ENCODE measurements around the gene USB1.
A peak's percentile ranks its signal among the peaks of the same experiment; 100 is the strongest.
"Not testable (repeated sequence)": the region's sequence is repeated elsewhere in the genome, so short reads cannot be mapped to it uniquely, and the experiment has no call there.

USB1 gene

GRCh38 chr16:57970319-57970718 is 30.9 kb upstream of the USB1 start:
- DNase-seq, result no peak

DNA sequence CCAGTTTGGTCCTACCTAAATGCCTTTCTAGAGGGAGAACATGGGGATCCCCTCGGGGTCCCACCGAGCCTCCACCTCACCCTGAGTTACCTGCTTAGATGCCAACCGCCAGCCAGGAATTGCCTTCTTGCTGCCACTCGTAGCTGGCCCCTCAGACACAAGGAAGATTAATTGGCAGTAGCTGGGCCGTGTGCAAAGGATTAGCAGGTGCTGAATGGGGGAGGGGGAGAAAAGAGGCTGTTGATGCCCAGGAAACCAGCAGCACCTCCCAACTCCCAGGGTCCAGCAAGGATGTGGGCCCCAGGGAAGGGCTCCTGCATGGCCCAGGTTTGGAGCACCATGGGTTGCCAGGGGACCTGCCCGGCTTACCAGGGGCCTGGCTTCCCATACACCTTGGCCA is 30.2 kb upstream of the USB1 start, which contains the start of gene CNGB1:
Gene CNGB1 (minus strand): TSS at position 159 of the 400 bp plus-strand sequence. CDS start 3,842 bp downstream, outside the sequence.
- no peak for DNase-seq

GRCh38 chr16:57971848-57972247 is 29.4 kb upstream of the USB1 start:
- no peak for DNase-seq

- no peak for DNase-seq
Measured at GRCh38 chr16:57972306-57972705, 28.9 kb upstream of the USB1 start.

DNA sequence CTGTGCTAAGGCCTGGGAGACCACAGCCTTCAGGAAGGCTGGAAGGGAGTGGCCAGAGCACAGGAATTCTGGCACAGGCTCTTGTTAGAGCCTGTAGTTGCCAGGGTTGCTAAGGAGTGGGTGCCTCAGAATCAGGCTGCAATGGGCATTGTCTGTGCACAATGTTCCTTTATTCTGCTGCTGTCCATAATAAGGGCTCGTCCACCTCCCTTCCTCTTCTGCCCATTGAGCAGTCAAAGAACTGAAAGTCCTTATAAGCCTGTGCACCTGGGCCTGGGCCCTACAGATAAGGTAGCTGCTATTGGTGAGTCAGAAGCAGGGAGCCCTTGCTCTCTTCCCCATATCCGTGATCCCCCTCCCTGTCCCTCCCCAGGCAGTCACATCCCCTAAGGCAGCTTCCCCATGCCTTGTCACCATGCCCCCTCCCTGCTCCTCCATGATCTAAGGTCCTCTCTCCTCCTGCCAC is 24.8 kb upstream of the USB1 start:
- DNase-seq, result no peak

DNA sequence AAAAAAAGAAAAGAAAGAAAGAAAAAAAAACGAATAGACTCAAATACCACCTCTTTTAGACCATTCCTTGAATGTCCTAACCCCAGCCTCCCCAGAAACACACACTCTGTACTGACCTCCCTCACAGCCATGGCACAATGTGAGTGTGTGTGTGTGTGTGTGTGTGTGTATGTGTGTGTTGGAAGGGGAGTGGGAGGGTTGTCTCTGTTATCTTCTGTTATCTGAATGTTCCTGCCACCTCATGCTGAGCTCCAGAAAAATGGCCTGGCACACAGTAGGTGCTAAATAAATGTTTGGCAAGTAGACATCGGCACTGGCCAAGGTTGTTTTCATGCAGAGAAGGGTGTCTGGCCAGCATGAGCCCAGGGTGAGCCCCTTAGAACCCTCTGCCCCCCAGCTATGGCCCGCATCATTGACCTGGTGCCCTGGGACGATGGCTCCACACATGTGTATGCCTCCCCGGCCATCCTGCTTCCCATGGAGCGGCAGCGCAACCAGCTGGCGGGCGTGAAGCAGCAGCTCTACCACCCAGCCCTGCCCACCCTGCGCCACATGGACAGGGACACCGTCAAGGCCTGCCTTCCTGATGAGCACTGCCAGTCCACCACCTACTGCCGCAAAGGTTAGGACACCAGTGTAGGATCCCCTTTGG is 23.7 kb upstream of the USB1 start:
- no peak for DNase-seq

DNA sequence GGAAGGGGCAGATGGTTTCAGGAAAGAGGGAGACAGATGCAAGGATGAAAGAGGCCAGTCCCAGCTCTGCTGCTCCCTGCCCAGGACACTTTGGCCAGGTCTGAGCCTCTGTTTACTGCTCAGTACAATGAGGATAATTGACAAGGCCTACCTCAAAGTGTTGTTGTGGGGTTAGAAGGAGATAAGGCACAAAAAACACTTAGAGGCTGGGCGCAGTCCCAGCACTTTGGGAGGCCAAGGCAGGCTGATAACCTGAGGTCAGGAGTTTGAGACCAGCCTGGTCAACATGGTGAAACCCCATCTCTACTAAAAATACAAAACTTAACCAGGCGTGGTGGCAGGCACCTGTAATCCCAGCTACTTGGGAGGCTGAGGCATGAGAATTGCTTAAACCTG is 23.1 kb upstream of the USB1 start:
- not testable (repeated sequence) for DNase-seq

DNA sequence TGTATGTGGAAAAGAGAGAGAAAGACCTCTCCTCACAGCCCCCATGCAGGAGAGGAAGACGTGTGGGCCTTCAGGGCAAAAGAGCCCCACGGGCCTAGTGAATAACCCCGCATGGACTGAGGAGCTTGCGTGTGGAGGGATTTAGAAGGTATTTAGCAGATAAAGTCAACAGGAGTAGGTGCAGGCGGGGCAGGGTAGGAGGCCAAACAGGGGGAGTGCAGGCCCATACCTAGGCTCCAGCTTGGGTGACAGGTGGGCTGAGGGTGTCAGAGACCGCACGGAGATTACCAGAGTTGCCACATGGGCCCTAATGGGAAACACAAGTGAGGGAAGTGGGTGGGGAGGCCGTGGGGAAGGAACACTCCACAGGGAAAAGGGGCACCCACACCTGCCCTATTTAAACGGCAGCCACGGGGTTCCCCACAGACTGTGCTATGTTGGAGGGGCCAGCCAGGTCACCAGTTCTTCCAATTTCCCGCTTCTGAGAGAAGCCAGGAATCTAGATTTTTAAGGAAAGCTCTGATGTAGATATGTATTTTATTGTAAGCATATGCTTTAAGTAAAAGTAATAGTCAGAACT is 22.1 kb upstream of the USB1 start:
- DNase-seq, result no peak

DNA sequence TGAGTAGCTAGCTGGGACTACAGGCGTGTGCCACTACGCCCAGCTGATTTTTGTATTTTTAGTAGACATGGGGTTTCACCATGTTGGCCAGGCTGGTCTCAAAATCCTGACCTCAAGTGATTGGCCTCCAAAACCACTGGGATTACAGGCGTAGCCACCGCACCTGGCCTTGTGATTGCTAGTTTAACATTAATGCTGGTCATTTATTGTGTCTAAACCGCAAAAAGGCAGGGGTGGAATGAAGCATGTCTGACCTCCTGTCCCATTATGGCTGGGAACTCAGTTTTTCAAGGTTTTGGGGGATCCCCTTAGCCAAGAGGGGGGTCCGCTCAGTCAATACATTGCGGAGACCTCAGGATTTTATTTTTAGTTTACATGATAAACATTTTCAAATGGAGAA is 19.6 kb upstream of the USB1 start:
- DNase-seq, result no peak

- no peak for DNase-seq
Measured at GRCh38 chr16:57982385-57982784, 18.8 kb upstream of the USB1 start.

- peak; percentile 3 for DNase-seq
Measured at GRCh38 chr16:57984443-57985203, 16.6 kb upstream of the USB1 start.

- no peak for DNase-seq
Measured at GRCh38 chr16:57985204-57986181, 15.7 kb upstream of the USB1 start.

- DNase-seq, result no peak
Measured at GRCh38 chr16:57986196-57986595, 15.0 kb upstream of the USB1 start.

DNA sequence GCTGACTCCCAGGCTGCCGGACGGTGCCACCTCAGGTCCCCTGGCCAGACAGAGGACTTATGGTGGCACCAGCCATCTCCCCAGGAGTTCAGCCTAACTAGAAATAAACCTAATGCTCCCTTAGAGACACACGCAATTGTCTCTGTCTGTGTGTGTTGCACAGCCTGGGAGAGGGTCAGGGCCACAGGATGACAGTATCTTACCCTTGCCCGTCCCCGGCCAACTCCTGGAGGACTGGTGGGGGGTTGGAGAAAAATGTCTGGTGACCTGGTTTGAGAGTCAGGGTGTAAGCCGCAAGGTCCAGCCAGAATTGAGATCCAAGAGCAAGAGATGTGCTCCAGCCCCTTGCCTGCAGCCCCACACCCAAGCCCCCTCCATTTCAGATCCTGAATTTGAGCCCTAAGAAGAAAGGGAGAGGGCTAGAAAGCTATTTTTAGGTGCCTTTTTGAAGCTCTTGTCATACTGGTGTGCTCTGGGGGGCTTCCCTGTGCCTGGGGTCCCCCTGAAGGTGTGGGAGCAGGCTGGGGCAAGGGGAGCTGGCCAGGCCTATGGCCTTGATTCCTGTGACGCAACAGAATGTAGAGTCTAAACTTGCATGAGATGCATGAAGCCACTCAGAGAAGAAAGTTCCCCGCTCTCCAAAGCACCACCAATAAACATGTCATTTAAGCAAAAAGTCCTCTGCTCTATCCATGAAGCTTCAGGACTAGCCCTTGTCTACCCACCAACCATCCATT is 13.6 kb upstream of the USB1 start:
- no peak for DNase-seq

- peak; percentile 48 for DNase-seq
Measured at GRCh38 chr16:57988929-57989328, 12.3 kb upstream of the USB1 start.

DNA sequence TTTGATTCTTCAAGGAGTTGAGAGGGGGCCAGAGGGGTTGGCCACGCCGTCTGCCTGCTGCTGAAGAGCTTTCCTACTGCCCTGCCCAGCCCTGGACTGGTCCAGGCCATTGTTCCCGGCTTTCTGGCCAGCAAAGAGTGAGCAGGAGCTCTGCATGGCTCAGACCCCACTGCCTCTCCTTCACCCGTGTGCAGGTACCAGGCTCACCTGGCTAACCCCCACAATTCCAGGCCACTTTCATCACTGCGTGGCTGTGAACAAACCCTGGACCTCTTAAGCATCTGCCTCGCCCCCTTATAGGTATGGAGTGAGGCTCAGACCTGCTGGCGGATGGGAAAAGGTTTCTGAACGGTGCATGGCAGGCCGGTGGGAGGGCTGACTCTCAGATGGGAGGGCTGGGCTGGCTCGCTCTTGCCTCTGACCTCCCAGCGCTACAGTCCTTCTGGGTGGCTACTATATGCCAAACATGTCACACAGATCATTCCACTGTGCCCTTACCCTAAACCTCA is 9.6 kb upstream of the USB1 start:
- no peak for DNase-seq

- no peak for DNase-seq
Measured at GRCh38 chr16:57992084-57992483, 9.1 kb upstream of the USB1 start.

GRCh38 chr16:57993438-57993837 is 7.8 kb upstream of the USB1 start:
- peak; percentile 77 for DNase-seq

DNA sequence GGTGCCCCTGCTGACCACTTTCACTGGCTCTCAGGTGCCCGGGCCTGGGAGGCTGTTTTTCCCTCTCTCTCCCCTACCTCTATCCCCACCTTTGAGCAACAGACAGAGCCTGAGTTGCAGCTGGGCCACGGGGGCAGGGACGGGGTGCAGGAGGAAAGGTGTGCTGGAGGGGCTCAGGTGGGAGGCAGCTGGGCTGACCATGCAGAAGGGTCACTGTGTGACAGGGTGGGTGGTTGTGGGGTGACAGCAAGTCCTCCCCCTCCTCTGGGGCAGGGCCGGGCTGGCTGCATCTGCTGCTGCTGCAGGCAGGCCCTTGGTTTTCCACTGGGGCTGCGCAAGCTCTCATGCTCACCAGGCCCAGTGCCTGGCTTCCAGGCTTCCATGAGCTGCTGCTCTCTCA is 7.3 kb upstream of the USB1 start:
- DNase-seq, result no peak

- DNase-seq, result no peak
Measured at GRCh38 chr16:57994361-57994760, 6.8 kb upstream of the USB1 start.

DNA sequence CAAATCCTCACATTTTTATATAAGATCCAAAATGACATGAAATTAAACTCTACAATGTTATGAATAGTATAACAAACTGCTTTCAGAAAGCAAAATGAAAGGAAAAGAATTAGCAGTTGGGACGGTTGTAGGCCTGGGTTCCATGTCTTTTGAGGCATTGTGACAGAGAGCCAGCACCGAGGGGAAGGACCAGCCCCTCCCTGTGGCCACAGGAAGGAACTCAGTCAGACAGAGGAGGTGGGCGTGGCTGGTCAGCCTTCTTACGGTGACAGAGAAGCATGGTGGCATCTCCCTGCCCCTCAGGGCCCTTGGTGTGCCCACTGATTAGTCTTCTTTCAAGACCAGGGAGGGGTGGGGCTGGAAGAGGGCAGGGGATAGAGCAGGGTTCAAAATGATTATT is 6.4 kb upstream of the USB1 start:
- no peak for DNase-seq

All from DMS79 treated with DMSO at 0.1 percent for 48 hours (cell line).